GM11168 (cell line): ENCODE results near the gene GID8.
"Not testable (repeated sequence)": the region's sequence is repeated elsewhere in the genome, so short reads cannot be mapped to it uniquely, and the experiment has no call there.

Experiments
- in situ Hi-C: fragments of 300-500 bp; cut with MboI; formaldehyde crosslinking; loops from one replicate; pipeline ENCODE4 v1.12.0; 2022; ENCODE audit warnings: low sequenced_read_pairs; ENCODE audit not compliant: unreplicated experiment

The GID8 gene

DNA sequence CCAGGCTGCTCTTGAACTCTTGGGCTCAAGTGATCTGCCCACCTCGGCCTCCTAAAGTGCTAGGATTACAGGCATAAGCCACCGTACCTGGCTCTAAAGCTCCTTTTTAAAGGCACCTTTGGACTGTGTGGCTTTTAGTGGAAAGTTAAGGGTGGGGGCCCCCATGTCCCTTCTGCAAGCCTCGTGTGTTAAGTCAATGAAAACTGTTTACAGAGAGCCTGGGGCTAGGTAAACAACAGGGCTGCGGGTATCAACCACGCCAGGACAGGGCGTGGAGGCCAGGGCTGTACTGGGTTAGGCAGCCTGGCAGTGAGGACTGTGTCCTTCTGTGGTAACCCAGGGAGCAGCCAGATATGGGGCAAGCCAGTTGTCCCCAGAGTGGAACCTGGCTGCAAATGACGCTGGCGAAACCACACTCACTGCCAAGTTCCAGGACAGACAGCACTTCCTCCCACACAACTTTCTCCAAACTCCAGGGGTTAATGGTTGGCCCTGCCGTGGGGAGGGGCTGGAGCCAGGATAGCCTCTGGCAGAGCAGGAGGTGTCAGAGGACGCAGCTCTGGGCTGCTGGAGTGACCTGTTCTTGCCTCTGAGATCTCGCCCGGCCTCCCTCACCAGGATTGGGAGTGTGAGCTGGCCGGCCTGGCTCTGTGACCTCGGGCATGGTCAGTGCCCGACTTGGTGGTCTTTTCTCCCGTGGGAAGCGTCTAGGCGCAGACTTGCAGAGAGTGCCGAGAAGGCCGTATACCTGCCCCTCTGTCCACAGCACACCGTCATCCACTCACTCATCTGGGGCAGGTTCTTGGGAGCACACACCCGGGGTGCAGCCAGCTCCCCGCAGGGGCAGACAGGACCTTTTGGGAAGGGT is 17.8 kb downstream of the GID8 start:
- in situ Hi-C loops, result no loop called here

DNA sequence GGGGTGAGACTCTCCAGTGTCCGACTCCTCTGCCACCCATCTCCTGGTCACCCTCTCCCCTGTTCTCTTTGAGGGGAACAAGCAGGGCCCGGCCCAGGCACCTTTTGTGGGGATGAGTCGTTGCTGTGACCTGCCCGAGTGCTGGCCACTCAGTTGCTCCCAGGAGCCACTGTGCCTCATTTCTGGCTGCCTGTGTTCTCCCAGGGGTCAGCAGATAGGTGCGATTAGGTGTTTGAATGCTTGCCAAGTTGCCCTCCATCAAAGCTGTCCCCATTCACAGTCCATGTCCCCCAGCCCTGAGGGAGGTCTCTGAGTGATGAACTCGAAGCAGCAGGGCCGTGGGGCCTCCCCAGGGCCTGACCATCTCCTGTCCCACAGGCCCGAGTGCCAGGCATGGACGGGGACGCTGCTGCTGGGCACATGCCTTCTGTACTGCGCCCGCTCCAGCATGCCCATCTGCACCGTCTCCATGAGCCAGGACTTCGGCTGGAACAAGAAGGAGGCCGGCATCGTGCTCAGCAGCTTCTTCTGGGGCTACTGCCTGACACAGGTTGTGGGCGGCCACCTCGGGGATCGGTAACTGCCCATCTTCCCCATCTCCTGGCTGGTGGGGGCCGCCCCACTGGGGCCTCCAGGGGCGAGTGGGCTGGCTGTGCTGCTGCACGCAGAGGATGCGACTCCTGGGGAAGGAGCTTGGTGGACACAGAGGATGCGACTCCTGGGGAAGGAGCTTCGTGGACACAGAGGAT is 18.6 kb downstream of the GID8 start:
- in situ Hi-C loops, result no loop called here

DNA sequence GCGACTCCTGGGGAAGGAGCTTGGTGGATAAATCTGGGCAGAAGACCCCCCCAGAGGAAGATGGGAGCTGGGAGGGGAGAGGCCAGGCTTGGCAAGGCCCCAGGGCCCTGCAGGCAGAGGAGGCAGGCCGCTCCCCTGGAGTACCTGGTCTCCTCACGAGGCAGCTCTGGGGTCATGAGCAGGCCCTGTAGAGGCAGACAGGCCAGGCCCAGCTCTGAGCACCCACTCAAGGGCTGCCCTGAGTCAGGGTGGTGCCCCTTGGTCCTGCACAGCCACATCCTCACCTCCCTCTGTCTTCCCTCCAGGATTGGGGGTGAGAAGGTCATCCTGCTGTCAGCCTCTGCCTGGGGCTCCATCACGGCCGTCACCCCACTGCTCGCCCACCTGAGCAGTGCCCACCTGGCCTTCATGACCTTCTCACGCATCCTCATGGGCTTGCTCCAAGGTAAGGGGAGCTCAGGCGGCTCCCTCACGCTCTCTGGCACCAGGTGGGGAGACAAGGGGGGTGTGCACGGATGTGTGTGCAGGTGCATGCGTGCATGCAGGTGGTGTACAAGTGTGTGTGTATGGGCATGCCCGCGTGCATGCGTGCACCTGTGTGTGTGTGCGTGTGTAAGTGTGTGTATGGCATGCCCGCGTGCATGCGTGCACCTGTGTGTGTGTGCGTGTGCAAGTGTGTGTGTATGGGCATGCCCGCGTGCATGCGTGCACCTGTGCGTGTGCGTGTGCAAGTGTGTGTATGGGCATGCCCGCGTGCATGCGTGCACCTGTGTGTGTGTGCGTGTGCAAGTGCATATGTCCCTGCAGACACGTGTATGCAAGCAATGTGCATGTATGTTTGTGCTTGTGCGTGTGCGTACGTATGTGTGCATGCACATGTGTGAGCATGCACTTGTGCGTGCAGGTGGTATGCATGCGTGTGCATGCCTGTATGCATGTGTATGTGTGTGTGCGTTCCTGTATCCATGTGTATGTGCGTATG is 19.5 kb downstream of the GID8 start:
- in situ Hi-C loops, result no loop called here

DNA sequence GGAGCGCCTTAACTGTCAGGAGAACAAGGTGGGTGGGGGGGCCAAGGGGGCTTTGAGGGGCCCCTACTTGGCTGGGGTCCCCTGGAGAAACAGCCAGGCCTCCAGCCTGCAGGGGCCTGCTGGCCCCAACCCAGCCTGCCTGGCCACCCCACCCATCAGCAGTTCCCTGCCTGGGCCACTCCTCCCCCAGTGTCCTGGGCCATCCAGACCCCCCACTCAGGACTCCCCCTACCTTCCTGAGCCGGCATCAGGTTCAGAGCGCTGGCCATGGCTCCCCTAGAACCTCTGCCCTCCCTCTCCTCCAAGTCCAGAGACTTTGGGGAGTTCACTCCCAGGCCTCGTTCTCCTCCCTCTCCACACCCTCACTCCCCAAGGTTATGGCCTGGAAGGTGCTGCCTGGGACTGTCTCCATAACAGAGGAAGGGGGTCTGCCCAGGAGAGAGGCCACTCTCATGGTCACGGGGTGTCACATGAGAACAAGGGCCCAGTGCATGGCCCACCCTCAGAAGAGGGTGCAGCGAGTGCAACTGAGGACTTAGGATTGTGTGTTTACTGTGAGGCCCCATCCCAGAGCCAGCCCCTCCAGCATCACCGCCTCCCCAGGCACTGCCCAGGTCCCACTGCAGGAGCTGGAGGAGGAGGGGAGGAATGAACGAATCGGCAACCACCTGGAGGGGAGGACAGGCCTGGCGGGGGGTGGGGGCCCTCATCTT is 20.6 kb downstream of the GID8 start:
- in situ Hi-C loops, result no loop called here

DNA sequence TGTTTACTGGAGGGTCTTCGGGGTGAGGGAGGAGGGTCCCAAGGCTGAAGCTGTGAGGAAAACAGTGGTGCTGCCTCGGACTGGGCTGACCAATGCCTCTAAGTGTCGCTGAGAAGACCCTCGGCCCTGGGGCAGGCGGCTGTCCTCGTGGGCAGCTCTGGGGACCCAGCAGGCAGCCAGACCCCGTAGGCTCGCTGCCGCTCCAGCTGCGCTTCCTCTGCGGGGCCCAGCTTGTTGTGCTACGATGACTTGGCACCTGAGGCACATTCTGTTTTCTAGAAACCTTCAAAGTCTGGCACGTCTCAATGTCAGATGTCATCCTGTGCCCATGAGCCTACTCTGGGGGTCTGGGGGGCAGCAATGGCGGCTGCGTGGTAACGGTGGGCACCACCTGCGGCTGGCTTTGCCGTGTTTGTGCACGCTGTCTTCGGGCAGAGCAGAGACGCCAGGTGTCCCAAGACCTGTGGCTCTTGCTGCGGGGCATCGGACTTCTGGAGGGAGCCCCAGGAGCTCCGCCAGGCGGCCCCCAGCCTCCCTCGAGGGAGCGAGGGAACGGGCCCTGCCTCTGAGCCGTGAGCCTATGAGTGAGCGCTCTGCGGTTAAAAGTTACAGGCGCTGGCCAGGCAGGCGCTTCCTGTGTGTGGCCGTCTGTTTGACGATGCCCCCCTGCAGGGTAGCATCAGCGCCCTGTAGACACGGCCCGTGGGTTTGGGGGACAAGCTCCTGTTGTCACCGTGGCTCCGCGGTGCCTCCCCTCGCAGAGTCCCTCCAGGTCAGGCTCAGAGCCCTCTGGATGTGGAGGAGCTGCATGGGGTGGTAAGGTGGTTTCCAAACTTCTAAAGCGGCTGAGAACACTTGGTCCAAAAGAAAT is 21.4 kb downstream of the GID8 start:
- in situ Hi-C loops, result no loop called here

DNA sequence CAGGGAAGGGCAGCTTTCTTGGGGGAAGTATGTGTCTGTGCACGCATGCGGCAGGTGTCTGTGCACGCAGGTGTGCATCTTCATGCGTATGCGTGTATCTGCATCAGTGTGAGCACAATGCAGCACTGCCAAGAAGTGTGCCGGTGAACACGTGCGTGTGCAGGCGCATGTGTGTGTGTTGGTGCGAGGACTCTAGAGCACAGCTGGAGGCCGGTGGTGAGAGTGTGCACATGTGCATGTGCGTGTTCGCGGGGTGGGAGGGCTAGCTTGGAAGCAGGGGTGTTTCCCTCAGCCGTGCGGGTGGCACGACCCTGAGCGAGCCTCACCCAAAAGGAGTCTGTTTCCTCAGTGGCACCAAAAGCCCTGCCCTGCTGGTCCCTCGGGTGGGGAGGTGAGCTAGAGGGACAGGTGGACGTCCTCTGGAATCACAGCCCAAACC is 22.1 kb downstream of the GID8 start:
- in situ Hi-C loops, result no loop called here

DNA sequence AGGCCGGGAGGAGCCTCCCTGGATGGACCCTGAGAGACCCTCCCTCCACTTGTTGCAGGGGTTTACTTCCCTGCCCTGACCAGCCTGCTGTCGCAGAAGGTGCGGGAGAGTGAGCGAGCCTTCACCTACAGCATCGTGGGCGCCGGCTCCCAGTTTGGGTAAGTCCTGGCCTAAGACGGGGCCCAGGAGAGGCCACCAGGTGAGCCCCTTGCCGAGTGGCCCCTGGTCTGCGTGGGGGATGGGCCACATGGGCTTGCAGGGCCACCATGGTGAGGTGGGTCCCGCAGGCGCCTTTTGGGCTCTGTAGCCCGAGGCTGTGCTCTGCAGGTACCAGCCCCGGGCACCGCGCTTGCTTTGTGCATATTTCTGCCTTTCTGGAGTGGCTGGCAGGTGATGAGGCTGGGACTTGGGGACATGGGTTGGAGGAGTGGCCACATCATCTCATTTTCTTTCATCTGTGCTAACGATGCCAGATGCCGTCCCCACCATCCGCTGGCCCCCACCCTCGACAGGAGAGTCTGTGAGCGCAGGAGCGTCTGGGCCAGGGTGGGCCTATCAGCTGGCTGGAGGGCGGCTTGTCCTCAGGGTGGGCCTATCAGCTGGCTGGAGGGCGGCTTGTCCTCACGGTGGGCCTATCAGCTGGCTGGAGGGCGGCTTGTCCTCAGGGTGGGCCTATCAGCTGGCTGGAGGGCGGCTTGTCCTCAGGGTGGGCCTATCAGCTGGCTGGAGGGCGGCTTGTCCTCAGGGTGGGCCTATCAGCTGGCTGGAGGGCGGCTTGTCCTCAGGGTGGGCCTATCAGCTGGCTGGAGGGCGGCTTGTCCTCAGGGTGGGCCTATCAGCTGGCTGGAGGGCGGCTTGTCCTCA is 22.7 kb downstream of the GID8 start:
- in situ Hi-C loops, result not testable (repeated sequence)

DNA sequence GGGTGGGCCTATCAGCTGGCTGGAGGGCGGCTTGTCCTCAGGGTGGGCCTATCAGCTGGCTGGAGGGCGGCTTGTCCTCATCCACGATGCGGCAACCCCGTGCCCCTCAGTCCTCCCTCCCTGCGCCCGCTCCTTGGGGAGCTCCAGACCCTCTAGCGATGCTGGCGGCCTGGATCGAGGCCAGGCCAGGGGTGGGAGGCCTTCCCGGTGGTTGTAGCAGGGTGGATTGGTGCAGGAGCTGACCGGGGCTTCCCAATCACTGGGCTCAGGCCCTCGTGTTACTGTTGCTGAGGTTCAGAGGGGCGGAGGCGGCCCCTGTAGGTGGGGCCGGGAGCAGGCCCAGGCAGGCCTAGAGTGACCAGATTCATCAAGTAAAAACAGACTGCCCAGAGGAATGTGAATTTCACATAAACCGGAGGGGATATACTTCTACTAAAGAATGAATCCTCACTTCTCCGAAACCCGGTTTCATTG is 23.4 kb downstream of the GID8 start:
- in situ Hi-C loops, result no loop called here

DNA sequence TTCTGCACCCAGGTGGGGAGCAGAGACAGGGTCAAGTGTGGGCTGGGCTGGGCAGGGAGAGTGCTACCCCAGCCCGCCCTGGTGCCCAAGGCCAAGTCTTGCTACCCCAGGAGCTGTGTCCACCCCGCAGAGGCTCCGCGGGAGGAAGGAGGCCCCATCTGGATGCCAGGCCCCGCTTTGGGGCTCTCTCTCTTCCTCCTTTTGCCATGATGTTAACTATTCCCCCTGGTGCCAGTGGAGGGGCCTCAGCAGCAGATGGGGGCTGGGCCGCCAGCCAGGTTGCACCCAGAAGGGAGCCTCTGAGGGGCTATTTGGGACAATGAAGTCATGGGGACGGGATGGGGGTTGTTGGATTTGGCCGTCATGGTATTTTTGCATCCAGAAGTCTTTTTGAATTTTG is 23.9 kb downstream of the GID8 start:
- in situ Hi-C loops, result no loop called here

DNA sequence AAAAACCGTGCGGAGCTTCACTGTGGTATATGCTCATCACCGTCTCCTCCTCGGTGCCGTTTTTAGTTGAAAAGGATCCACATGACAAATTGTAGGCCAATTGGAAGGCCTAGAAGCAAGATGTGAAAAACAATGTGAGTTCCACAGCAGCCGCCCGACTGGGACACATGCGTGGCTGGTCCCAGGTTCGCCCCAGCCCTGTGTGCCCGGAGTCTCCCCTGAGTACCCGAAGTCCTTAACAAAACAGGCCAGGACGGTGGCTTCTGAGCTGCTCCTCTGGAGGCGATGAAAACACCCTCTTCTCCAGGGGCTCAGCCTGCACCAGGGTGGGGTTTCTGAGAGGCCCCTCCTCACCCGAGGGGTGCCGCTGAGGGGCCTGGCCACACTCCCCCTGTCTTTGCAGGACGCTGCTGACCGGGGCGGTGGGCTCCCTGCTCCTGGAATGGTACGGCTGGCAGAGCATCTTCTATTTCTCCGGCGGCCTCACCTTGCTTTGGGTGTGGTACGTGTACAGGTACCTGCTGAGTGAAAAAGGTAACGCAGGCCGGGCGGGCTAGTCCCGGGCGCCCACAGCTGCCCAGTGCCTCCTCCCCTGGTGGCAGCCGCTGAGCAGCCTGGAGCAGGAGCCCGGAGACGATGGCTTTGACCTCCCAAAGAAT is 24.4 kb downstream of the GID8 start:
- in situ Hi-C loops, result no loop called here

DNA sequence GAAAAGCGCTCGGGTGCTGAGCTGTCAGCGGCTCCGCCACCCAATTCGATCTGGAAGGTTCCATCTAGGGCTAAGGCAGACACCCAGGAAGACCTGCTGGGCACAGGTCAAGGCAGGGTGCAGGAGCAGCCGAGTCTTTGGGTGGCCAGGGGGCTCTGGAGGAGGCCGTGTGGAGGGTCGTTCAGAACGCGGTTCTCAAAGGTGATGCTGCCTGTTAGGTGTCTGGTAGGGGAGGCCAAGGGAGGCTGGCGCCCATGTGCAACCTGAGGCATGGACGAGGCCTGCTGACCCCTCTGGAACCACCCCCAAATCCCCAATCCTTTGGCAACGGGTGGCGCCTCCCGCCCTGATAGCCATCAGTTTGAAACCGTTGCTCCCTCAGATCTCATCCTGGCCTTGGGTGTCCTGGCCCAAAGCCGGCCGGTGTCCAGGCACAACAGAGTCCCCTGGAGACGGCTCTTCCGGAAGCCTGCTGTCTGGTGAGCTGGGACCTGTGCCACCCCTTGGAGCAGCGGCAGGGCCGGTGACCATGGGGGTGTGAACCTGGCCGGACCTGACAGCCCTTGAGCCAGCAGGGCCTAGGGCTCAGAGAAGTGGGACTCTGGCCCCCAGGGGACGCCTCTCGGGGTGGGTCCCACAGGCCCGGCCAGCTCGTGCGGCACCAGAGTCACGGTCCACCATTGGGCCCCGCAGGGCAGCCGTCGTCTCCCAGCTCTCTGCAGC is 25.1 kb downstream of the GID8 start:
- in situ Hi-C loops, result no loop called here

DNA sequence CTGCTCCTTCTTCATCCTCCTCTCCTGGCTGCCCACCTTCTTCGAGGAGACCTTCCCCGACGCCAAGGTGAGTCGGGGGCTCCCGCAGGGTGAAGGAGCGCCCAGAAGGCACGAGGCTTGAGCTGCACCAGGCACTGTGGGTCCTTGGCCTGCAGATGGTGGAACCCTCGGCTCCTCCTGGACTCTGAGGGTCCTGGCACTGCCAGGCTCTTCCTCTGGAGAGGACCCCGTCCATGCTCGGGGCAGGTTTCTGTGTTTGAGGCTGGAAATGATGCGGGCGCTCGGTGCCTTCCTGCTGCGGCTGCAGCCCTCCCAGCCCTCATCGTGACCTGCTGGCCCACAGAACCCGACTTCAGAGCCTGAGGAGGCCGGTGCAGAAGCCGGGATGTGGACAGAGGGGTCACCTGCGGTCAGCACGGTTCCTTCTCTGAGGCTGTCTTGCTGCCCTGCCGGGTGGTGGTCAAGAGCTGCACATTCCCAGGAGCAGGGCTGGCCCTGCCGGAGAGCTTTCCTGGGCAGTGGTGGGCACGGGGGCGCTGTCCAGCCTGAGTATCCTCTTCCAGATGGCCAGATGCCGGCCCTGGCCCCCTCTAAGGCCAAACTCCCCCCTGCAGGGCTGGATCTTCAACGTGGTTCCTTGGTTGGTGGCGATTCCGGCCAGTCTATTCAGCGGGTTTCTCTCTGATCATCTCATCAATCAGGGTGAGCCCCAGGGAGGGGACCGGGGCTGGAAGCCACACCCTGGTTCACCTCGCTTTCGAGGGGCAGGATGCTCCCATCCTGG is 25.9 kb downstream of the GID8 start:
- in situ Hi-C loops, result no loop called here

DNA sequence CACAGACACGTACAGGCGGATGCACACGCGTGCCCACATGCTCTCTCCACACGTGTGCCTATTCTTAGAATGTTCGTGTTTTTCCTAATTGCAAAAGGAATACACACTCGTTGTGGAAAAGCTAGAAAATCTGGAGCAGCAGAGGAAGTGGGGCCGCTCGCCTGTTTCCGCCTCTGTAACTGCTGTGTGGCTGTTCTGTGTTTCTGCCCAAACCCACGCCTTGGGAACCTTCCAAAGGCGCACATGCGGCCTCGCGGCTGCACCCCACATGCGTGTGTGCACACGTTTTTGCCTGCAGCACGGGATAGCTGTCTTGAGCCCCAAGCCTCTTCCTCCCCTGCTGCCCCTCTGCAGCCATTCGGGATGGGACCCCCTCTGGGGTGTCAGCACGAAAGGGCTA is 26.8 kb downstream of the GID8 start:
- in situ Hi-C loops, result no loop called here

DNA sequence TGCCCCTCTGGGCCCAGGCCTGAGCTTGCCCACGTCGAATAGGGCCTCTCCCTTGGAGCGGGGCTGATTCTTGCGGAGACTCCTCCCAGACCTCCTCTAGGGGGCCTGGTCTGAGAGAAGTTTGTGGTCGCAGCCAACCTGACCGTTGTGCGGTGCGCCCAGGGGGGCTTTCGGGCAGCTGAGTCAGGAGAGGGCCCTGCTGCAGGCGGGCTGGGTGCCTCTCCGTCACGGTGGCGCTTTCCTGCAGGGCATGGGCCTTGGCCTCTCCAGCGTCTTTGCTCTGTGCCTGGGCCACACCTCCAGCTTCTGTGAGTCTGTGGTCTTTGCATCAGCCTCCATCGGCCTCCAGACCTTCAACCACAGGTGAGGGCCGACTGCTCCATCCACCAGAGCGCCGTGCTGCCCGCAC is 27.4 kb downstream of the GID8 start:
- in situ Hi-C loops, result no loop called here

DNA sequence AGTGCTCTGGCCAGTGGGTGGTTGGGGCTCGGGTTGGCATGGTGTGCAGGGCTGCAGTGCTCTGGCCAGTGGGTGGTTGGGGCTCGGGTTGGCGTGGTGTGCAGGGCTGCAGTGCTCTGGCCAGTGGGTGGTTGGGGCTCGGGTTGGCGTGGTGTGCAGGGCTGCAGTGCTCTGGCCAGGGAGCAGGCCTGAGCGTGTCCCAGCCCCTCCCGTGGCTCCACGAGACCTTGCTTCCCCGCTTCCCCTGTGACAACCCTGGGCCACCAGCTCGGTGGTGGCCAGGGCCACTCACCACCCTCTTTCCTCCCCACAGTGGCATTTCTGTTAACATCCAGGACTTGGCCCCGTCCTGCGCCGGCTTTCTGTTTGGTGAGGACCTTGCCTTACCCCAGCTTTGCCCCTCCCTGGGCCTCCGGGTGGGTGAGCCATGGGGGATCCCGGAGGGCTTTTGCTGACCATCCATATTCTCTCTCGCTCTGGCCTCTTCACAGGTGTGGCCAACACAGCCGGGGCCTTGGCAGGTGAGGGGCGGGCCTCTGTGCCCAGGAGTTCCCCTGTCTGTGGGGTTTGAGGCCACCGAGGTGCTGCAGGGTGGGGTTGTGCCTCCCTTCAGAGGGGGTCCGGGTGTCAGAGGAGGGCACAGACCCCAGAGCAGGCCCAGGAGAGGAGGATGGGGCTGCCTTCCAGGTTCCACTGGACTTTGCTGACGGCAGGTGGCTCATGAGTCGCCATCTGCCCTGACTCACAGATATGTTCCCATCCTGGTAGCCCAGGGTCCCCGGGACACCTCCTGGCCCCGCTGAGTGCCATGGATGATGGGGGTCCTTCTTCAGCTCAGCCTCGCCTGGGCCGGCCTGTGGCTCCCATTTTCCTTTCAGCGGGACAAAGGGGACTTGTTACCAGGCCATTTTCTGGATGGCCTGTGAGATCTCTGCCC is 28.5 kb downstream of the GID8 start:
- in situ Hi-C loops, result no loop called here
